ENCODE data around the gene PLCXD1.

PLCXD1 gene

GRCh38 chrX:330726-331150 is 49.6 kb downstream of the PLCXD1 start:
- no peak overlapping the region for H3K4me3 ChIP-seq (ENCODE audit: low read depth, low read length)
- TF ChIP-seq CTCF (IDR thresholded peaks at IDR 0.05; ENCODE audit: low read depth, low read length): no peak

- H3K4me3 ChIP-seq (ENCODE audit: low read depth, low read length): no peak overlapping the region
- no peak for TF ChIP-seq CTCF (IDR thresholded peaks at IDR 0.05; ENCODE audit: low read depth, low read length)
Observed at GRCh38 chrX:331151-331824, 50.1 kb downstream of the PLCXD1 start.

GRCh38 chrX:331825-332495 is 50.8 kb downstream of the PLCXD1 start:
- no peak overlapping the region for H3K4me3 ChIP-seq (ENCODE audit: low read depth, low read length)
- no peak for TF ChIP-seq CTCF (IDR thresholded peaks at IDR 0.05; ENCODE audit: low read depth, low read length)

- H3K4me3 ChIP-seq (ENCODE audit: low read depth, low read length): no peak overlapping the region
- TF ChIP-seq CTCF (IDR thresholded peaks at IDR 0.05; ENCODE audit: low read depth, low read length): no peak
Observed at GRCh38 chrX:332496-332860, 51.3 kb downstream of the PLCXD1 start.

GRCh38 chrX:332916-333610 is 51.9 kb downstream of the PLCXD1 start:
- no peak overlapping the region for H3K4me3 ChIP-seq (ENCODE audit: low read depth, low read length)
- no peak for TF ChIP-seq CTCF (IDR thresholded peaks at IDR 0.05; ENCODE audit: low read depth, low read length)

GRCh38 chrX:333611-334311 is 52.6 kb downstream of the PLCXD1 start:
- TF ChIP-seq CTCF (IDR thresholded peaks at IDR 0.05; ENCODE audit: low read depth, low read length): no peak

More at GRCh38 chrX:333611-334311, 52.6 kb downstream of the PLCXD1 start:
- H3K4me3 ChIP-seq (ENCODE audit: low read depth, low read length): no peak overlapping the region

Measured in WI38 (cell line).